GM18498 (cell line): ENCODE data around the gene OR7G2.
"Not testable (repeated sequence)": the region's sequence is repeated elsewhere in the genome, so short reads cannot be mapped to it uniquely, and the experiment has no call there.

Experiments used
- ATAC-seq: cut with Tn5 transposase; IDR thresholded peaks from one replicate; pipeline ENCODE4 v1.9.1; 2021; ENCODE audit warnings: mild to moderate bottlenecking, moderate library complexity; ENCODE audit not compliant: unreplicated experiment

The OR7G2 gene

GRCh38 chr19:9075064-9075949, 32.0 kb downstream of the OR7G2 start:
- ATAC-seq: no peak

- ATAC-seq: no peak
Observed at GRCh38 chr19:9073806-9074205, 33.5 kb downstream of the OR7G2 start.

GRCh38 chr19:9071720-9072119, 35.6 kb downstream of the OR7G2 start:
- ATAC-seq: not testable (repeated sequence)

GRCh38 chr19:9070066-9070465, 37.2 kb downstream of the OR7G2 start:
- no peak for ATAC-seq

GRCh38 chr19:9065457-9066014, 41.7 kb downstream of the OR7G2 start:
- ATAC-seq: no peak

- no peak for ATAC-seq
Observed at GRCh38 chr19:9061879-9062278, 45.4 kb downstream of the OR7G2 start.

- ATAC-seq: no peak
Observed at GRCh38 chr19:9060564-9061340, 46.5 kb downstream of the OR7G2 start.

- no peak for ATAC-seq
Observed at GRCh38 chr19:9058905-9059667, 48.2 kb downstream of the OR7G2 start.

GRCh38 chr19:9057505-9058258, 49.6 kb downstream of the OR7G2 start:
- no peak for ATAC-seq

GRCh38 chr19:9056131-9056530, 51.1 kb downstream of the OR7G2 start:
- ATAC-seq: not testable (repeated sequence)

- ATAC-seq: no peak
Observed at GRCh38 chr19:9054765-9055164, 52.5 kb downstream of the OR7G2 start.

GRCh38 chr19:9054207-9054606, 53.1 kb downstream of the OR7G2 start:
- no peak for ATAC-seq

GRCh38 chr19:9053674-9054073, 53.6 kb downstream of the OR7G2 start:
- not testable (repeated sequence) for ATAC-seq

GRCh38 chr19:9052894-9053293, 54.4 kb downstream of the OR7G2 start:
- ATAC-seq: no peak
